ENCODE measurements around the gene PTPN14.

Gene PTPN14

GRCh38 chr1:214449371-214449770, 102.0 kb downstream of the PTPN14 start:
- DNase-seq, result no peak

- no peak for DNase-seq
Measured at GRCh38 chr1:214448536-214448935, 102.9 kb downstream of the PTPN14 start.

DNA sequence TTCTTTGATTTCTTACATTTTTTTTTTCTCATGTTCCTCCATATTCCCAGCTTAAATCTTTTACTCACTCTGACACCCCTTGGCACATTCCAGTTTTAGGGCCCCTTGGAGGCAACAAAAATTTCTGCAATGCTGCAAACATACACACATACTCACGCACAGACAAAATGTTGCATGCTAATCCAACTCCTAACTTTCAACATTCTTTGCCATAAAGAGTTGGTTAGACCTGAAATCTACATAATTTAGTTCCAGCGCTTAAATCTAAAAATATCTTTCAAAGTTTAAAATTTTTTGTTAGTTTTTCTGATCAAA, 103.9 kb downstream of the PTPN14 start:
- DNase-seq, result no peak

- no peak for DNase-seq
Measured at GRCh38 chr1:214446772-214447556, 104.4 kb downstream of the PTPN14 start.

DNA sequence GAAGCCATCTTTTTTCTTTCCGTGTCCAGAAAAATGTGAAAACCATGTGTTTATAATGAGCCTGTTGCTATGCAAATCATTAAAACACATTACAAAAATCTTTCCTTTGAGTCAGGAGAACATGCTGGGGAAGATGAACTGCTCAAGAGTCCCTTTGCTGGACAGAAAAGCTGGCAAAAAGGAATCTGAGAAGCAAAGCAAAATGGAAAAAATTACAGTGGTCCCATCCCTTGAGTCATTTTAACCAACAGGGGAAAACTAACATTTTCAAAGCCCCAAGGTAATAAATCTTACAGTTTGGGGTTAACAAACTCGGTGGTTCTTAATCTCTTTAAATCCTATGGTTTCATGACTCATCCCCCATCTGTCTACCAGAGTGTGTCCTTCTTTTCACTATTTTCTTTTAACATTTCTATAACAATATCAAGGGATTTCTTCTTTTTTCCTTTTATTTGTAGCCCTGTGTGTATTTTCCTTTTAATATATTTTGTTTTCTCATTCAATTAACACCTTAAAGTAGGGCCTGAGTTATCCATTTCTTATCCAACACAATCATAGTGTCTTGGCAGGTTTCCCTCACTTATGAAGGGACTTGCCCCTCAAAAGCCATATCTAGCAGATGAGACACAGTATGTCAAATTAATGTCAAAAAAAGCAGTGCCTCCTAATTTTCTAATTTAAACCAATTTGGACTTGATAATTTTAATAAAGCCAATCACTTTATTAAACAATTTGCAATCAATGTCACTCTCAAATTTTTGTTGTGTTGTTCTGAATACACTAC, 105.4 kb downstream of the PTPN14 start:
- DNase-seq, result no peak

- no peak for DNase-seq
Measured at GRCh38 chr1:214445199-214445598, 106.2 kb downstream of the PTPN14 start.

DNA sequence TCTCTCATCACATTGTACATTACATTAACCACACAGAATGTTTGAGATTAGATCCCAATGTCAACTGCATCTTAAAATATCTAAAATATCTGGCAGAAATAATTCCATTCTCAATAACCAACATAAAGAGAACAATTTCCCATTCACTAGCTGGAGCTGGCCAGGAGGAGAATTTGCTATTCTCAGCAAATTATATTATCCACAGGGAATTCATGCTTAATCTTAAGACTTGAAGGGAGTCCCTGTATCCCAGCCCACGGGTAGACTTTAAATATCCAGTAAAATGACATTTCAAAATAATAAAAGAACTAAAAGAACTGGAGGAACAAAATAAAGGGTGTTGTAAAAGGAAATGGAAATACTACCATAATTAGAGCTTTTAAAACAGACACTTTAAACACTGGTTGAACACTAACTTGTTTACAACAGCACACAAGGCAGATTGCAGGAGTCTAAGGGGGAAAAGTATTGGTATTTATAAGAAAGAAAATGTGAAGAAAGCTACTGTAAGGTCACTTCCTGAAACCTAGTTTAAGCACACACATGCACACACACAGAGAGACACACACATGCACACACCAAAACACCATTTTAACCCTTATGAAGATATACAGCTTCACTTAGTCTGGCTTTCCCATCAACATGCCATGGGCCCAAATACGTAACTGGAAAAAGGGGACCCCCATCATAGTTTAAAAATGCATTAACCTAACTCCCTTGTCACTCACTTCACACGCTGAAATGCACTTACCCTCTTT, 107.0 kb downstream of the PTPN14 start:
- no peak for DNase-seq

GRCh38 chr1:214441119-214441518, 110.3 kb downstream of the PTPN14 start:
- DNase-seq, result peak; percentile 5 to 7

DNA sequence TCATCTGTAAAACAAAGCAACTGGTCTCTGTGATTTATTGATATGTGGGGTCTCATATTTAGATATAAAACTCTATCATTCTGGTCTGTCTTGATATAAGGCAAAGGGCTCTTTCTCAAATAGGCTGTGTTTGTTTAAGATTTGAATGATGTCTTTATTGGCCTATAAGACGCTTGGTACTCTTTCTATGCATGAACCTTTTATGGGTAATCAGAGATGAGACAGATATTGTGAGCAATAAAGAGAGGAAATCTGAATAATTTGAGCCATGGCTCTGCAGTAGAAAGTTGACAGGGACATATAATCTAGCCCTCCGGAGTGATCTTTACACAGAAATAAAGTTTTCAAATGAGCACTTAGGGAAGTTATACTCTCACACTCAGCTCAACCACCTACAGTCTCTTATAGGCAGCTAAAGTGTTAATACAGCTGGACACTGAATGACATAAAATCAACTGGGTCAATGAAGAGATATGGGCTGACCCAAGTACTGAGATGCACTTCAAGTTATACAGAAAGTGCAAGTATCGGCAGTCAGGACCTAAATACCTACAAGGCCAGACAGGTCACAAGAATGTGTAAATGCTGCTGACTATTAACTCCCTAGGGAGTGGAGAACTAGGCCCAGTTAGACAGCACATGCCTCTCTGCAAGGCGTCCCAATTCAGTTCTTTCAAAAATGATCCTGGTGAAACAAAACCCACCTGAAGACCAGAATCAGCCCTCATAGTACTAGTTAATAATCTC, 111.0 kb downstream of the PTPN14 start:
- no peak for DNase-seq

GRCh38 chr1:214439352-214440119, 111.9 kb downstream of the PTPN14 start:
- DNase-seq, result no peak

DNA sequence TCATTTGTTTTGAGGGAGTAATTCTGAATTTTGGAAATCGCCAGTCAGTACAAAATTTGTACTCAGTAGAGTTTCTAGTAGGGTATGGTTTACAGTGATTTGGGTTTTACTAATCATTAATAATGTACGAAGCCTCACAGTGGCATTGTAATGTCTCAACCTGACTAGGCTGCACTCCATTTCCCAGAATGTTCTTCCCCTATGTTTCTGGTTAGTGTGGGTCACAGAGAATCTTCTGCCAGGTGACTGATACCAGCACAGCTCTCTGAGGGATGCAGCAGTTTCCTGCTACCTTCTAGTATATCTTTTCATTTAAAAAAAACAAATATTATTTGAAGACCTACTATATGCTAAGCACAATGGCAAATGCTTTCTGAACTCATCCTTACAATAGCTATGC, 112.9 kb downstream of the PTPN14 start:
- no peak for DNase-seq

GRCh38 chr1:214438075-214438474, 113.3 kb downstream of the PTPN14 start:
- no peak for DNase-seq

- no peak for DNase-seq
Measured at GRCh38 chr1:214435867-214436266, 115.5 kb downstream of the PTPN14 start.

- DNase-seq, result no peak
Measured at GRCh38 chr1:214432245-214432644, 119.2 kb downstream of the PTPN14 start.

DNA sequence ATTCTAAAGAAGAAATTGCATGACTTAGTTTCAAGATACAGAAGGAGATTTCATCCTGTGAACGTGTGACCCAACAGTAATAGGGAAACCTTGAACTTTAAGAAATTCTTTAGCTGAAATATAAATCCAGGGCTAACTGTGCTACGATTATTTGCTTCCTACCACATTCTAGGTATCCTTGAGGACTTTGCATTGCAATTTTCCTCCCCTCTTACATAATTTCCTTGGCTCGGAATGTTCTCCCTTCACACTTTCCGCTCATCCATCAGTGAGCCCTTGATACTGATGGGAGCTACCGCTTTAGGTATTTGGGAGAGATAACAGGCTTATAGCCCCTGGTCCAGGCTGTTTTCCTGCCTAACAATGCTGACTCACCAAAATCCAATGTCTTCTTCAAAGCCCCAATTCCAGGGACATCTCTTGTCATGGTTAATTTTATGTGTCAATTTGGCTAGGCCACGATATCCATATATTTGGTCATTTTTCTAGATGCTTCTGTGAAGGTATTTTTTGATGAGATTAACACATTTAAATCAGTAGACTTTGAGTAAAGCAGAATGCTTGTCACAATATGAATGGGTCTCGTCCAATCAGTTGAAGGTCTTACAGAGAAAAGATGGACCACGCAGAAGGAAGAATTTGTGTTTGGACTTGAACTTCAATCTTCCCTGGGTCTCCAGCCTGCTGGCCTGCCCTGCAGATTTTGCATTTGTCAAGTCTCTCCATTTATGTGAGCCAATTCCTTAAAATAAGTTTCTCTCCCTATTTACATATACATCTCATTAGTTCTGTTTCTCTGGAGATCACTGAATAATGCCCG, 121.2 kb downstream of the PTPN14 start:
- no peak for DNase-seq

- no peak for DNase-seq
Measured at GRCh38 chr1:214427871-214428277, 123.5 kb downstream of the PTPN14 start.

- no peak for DNase-seq
Measured at GRCh38 chr1:214426426-214426812, 125.0 kb downstream of the PTPN14 start.

DNA sequence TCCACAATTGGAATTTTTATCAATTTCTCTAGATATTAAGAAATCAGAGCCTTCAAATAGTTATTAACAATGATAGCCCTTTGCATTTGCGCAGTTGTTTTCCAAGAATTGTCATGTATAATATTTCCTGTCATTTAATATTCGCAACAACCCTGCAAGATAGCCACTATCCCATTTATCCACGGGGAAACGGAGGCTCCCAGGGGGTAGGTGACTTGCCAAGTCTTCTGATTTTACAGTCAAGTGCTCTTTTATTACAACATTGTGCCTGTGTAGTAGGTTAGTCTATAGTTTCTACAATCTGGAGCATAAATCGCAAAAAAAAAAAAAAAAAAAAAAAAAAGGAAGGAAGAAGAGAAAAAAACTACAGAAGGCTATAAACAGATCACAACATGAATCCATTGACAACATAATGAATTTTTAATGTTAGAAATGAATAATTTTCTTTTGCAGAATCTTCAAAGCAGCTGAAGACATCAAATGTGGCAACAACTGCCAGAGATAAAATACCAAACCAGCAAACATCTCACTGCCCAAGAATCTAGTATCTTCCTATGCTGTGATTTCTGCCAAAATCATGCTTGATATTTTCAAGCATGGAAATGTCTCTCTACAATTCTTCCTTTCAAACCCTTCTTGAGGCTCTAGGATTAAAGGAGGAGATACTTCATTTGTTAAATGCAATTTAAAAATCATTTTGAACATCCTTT, 125.5 kb downstream of the PTPN14 start:
- no peak for DNase-seq

- DNase-seq, result no peak
Measured at GRCh38 chr1:214425101-214425500, 126.3 kb downstream of the PTPN14 start.

- DNase-seq, result no peak
Measured at GRCh38 chr1:214423045-214423444, 128.4 kb downstream of the PTPN14 start.

All from inflammatory macrophage treated with lipopolysaccharide for 1 hour (primary cell).